Amniotic epithelial cell (primary cell): ENCODE measurements around the gene OR6S1.
"Not testable (repeated sequence)": the region's sequence is repeated elsewhere in the genome, so short reads cannot be mapped to it uniquely, and the experiment has no call there.

Experiments used
- DNase-seq: peaks from one replicate; pipeline ENCODE4 v3.0.0-alpha.2; 2010; ENCODE audit warnings: low read depth

OR6S1 gene

DNA sequence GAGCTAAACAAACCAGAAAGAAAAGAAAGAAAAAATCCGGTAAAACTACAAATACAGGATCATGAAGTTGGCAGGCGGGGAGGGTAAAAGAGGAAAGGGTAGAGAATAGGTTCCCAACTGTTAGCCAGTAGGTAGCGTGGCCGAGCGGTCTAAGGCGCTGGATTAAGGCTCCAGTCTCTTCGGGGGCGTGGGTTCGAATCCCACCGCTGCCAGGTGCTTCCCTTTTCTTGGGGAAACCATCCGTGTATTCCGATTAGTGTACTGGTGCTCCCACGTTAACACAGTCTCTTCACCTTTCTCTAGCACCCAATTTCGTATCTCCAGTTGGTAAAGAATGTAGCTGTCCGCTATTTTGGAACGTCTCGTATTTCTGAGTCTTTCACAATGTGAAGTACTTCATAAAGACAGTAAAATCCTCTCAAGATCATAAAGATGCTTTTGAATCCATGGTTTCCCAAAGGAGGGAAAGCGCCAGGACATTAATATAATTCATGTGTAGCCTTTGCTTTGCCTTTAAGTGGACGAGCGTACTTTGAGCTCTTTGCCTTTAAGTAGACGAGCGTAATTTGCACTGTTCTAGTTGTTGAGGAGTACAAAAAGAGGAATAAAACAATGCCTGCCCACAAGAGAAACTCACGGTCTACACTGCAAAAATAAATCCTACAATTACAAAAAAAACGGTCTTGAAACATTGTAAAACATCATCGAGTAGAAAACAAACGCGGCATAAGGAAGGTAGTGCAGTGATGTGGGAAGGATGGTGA lies 31.3 kb downstream of the OR6S1 start:
- peak; percentile 70 for DNase-seq

DNA sequence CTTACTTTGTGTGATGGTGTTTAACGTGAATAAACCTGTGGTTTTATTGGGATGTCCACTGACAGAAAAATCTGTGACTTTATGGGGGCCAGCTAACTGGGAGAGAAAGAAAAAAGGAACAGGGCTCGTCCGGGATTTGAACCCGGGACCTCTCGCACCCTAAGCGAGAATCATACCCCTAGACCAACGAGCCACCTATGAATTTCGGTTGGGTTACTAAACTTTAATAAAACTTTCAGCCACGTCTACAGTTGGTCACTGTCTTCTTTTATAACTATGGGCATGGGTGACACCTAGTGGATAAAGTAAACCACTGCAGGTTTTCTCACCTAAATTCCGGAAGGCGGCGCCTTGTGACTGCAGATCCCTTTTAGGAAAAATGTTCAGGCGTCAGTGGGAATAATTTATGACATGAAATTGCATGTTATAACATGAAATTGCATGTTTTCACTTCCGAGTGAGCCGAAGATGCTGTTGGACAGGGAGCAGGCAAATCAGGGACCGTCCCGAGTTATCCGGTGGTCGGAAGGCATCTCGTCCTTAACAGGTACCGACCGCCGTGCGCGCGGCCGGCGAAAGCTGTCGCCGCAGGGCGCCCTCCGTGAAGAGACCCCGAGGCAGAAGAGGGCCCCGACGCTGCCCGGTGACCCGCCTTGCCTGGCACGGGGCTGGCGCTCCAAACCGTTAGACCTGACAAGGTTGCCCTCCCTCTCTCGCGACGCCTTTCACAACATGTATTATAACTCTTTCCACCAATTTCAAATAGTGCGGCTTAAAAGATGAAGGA lies 32.1 kb downstream of the OR6S1 start:
- DNase-seq: peak; percentile 78

DNA sequence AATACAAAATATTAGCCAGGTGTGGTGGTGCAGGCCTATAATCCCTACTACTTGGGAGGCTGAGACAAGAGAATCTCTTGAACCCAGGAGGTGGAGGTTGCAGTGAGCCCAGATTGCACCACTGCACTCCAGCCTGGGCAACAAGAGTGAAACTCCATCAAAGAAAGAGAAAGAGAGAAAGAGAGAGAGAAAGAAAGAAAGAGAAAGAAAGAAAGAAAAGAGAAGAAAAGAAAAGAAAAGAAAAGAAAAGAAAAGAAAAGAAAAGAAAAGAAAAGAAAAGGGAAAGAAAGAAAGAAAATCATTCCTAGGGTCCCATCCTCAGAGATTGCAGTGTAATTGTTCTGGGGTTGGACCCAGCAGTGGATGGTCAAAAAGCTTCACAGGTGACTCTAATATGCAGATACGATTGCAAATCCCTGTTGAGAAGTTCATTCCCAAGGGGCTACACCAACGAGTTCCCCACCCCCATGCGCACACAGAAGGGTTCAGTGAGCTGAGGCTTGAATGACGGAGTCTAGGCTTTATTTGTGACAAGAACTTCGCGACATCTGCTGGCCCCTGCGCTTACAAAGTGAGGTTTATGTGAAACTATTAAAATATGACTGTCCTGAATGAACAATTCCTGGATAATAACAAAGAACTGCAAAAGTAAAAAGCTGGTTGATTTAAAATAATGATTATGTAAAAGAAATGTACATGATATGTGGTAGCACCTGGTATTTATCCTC lies 32.9 kb downstream of the OR6S1 start:
- DNase-seq: no peak

DNA sequence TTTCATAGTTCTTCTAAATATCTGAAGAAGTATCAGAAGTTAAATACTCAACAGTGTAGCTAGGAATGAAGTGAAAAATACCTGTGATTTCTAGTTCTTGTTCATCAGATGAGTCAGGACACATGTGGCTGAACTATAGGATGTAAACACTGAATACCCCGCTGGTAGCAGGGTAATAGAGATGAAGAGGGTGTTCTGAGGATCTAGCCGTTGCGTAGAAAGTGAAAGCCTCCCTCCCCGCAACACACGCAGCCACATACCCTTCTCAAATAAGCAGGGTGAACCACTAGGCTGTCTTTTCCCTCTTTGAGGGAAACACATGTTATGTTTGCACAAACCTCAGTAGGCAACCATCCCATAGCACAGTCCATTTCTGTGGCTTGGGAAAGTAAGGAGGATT lies 33.9 kb downstream of the OR6S1 start:
- DNase-seq: no peak

DNA sequence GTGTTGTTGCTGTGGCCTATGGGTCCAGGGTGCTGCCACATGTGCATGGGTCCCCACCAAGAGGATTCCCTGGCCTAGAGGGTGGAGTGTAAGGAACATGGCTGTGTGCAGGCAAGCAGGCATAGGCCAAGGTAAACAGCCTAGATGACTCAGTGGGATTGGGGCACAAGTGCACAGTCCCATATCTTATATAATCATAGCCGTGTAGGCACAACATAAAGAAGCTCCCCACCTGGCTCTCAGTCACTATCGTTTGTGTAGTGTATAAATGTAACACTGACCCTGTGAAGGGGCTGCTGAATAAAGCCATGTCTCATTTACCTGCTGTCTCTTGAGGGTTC lies 34.6 kb downstream of the OR6S1 start:
- no peak for DNase-seq

DNA sequence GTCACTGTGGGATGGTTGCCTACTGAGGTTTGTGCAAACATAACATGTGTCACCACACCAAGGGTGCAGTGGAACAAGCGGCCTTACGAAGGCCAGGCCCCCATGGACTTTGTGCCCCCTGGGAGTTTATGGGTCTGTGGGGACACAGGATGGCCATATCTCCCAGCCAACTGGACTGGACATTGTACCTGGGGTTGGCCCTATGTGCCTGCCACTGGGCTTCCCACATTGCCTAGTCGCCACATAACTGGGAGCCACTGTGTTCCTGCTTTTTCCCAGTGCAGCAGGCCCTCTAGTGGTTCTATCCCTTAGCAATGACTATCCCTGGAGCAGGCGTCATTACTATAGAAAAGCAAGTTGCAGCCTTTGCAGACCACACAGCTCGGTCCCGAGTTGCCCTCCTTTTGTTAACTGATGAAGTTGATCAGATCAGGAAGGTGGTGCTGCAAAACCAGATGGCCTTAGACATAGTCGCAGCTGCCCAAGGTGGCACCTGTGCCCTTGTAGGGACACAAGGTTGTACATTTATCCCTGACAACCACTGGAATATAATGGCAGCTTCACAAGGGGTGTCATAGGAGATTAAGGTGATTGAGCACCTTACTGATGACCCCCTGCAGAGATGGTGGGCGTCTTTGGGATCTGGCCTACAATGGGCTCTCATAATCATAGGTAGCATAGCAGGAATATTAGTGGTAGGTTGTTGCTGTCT lies 35.1 kb downstream of the OR6S1 start:
- DNase-seq: peak; percentile 29

DNA sequence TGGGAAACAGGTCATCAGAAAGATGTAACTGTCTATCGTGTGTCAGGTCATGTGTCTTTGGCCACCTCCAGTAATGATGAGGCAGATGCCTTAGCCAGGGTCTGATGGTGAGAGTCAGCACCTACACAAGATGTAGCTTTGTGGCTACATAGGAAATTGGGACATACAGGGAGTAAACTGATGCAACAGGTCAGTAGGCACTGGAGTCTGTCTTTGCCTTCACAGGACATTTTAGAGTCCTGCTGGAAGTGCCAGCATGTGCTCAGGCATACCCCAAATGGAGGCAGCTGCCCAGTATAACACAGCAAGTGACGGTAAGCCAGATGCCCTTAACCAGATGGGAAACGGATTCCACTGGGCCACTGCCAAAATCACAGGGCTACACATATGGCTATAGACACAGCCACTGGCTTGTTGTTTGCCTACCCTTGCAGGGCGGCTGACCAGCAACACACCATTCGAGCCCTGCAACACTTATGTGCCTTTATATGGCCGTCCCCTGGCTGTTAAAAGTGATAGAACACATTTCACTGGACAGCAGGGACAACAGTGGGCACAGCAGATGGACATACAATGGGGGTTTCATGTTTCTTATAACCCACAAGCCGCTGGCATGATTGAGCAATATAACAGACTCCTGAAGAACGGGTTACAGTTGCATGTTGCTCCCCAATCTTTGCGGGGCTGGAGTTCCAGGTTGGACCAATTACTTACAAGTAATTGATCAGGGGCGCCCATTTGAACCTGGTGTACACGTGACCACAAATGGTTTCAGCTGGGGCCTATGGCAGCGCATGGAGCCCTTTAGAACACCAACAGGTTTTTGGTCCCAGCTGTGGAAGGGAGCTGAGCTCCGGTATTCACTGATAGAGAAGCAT lies 37.4 kb downstream of the OR6S1 start:
- no peak for DNase-seq

DNA sequence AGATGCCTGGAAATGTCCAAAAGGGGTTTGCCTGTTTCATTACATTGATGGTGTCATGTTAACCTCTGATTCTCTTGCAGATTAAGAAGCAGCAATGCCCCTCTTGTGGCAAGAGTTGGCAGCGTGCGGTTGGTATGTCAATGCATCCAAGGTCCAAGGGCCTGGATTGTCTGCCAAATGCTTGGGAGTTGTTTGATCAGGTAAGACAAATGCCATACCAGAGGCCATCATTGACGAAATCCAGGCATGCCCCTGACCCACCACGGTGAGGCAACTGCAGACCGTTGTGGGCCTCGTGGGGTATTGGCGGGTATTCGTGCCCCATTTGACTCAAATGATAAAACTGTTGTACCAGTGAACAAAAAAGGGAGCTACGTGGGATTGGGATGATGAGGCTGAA lies 38.9 kb downstream of the OR6S1 start:
- no peak for DNase-seq

DNA sequence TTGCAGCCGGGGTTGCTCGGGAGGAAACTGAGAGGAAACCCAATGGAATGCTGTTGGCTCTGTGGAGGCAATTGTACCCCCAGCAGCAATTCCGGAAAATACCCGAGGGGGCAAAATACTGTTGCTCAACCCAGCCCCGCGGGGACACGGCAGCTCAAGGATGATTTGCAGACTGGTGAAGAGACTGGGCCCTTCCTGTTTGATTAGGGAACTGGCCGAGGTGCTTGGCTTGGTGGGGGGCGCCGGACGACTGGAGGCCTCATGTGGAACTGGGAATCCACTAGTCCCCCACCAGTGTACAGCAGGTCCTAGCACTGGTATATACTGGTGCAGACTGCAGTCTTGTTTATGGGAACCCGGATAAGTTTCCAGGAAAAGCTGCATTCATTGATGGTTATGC lies 40.0 kb downstream of the OR6S1 start:
- DNase-seq: no peak

DNA sequence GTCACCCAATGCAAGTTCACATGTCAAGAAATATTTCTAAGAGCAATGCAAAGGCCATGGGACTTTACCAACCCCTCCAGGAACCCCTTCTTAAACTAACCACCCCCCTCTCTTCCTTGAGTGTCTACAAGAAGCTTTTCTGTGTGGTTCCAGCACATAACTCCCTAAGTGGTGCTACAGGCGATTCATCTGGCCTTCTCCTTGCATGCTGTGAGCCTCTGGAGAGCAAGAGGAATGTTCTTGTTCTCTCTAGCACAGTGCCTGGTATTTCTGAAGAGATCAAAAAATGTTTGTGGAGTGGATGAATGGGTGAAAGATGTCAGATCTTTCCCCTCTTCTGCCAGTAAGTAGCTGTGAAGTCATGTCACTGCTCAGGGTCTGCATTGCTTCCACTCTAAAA lies 44.4 kb downstream of the OR6S1 start:
- no peak for DNase-seq

DNA sequence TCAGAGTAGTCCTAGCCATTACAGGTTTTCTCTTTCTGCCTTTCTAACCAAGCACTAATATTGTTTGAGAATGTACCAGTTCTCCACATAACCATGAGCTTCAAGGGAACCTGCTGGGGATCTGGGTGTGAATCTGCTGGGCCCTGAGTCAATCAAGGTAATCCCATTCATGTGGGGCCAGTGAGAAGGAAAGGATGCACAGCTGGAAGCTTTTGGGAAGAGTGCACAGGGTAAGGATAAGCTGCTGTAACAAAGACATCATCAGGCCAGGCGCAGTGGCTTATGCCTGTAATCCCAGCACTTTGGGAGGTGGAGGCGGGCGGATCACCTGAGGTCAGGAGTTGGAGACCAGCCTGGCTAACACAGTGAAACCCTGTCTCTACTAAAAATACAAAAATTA lies 45.8 kb downstream of the OR6S1 start:
- not testable (repeated sequence) for DNase-seq

DNA sequence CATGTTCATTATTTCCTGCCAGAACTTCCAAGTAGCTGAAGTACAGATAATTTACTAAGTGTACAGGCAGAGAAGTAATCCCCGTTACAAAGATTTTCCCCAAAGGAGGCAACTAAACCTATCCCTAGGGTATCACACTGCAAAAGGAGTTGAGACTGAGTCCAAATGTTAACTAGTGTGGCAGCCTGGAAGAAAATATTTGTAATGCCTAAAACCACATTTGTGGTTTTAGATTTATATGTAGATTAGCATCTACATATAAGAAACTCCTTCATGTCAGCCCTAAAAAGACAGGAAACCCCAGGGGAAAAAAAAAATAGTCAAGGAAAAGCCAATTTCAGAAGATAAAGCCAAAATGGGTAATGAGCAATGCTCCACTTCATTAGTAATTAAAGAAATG lies 48.9 kb downstream of the OR6S1 start:
- no peak for DNase-seq

DNA sequence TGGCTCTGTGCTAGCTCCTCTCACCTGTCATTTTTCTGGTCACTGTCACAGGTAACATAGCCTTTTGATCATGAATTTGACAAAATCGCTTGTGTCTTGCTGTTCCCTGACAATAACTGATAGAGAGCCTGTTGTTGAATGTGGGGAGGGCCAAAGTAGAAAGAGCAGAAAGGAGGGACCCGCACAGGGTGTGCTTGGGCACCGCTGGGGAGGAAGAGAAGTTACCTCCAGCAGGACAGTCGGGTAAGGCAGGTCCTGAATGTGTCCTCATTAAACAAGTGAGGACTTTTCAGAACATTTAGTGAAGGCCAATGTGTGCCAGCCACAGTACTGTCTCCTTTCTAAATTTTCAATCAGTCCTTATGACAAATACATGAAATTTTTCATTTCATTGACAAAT lies 50.3 kb downstream of the OR6S1 start, which contains the start of gene RNASE12:
TSS of gene RNASE12 (minus strand) at position 142 of the 400 bp plus-strand sequence. CDS start 653 bp downstream, outside the sequence.
- DNase-seq: no peak
